Natural killer cell (primary cell): Measurements from ENCODE around the gene NUS1. TPM values are rescaled to one million over a fixed set of nuclear protein-coding genes. Genes with fewer than 3 reads are reported as not detected.
"Not testable (repeated sequence)": the region's sequence is repeated elsewhere in the genome, so short reads cannot be mapped to it uniquely, and the experiment has no call there.

Source experiments
- ATAC-seq, 3 donors: fragments of 150-1000 bp in 2 of 3; fragments of 200-7000 bp in 1 of 3; cut with Tn5 transposase; 1 replicate in 1 of 3; 2 replicates in 2 of 3; pipeline ENCODE4 v1.10.0; 2021; ENCODE audit warnings: mild to moderate bottlenecking in 2 of 3, moderate library complexity in 2 of 3
- DNase-seq, 2 donors: peaks; one replicate each; pipeline versions ENCODE4 v3.0.0 to v3.0.0-alpha.2; 2013 to 2021; ENCODE audit warnings: mixed read lengths in 1 of 2
- H3K27ac ChIP-seq: one replicate; pipeline ENCODE4 v1.5.1; 2013; ENCODE audit warnings: mild to moderate bottlenecking, low read length
- H3K27me3 ChIP-seq: one replicate; pipeline ENCODE4 v1.6.1; 2013; ENCODE audit warnings: low read length; ENCODE audit not compliant: control insufficient read depth, insufficient read depth
- H3K36me3 ChIP-seq: one replicate; pipeline ENCODE4 v1.6.1; 2013; ENCODE audit warnings: low read length; ENCODE audit not compliant: control insufficient read depth, insufficient read depth
- H3K4me1 ChIP-seq: one replicate; pipeline ENCODE4 v1.6.1; 2013; ENCODE audit warnings: low read length; ENCODE audit not compliant: control insufficient read depth, insufficient read depth
- H3K4me3 ChIP-seq: one replicate; pipeline ENCODE4 v1.5.1; 2013; ENCODE audit warnings: low read length
- H3K9me3 ChIP-seq: one replicate; pipeline ENCODE4 v1.6.1; 2013; ENCODE audit warnings: low read length; ENCODE audit not compliant: control insufficient read depth, insufficient read depth
- H3K27ac Mint-ChIP-seq, 2 donors: one replicate each; pipeline ENCODE4 v1.8.0; 2022; ENCODE audit warnings: mild to moderate bottlenecking in 2 of 2, mixed read lengths in 2 of 2, moderate library complexity in 1 of 2
- H3K27me3 Mint-ChIP-seq, 2 donors: one replicate each; pipeline ENCODE4 v1.8.0; 2022; ENCODE audit warnings: low read depth in 2 of 2, mixed read lengths in 2 of 2
- H3K36me3 Mint-ChIP-seq: one replicate; pipeline ENCODE4 v1.8.0; 2022; ENCODE audit warnings: mixed read lengths
- H3K4me1 Mint-ChIP-seq, 2 donors: one replicate each; pipeline ENCODE4 v1.8.0; 2022; ENCODE audit warnings: mixed read lengths in 2 of 2
- H3K4me3 Mint-ChIP-seq: one replicate; pipeline ENCODE4 v1.8.0; 2022; ENCODE audit warnings: mild to moderate bottlenecking, moderate library complexity, mixed read lengths
- H3K9me3 Mint-ChIP-seq, 2 donors: one replicate each; pipeline ENCODE4 v1.8.0; 2022; ENCODE audit warnings: mixed read lengths in 2 of 2
- CTCF ChIP-seq: fragments of 200-600 bp; IDR thresholded peaks from one replicate; pipeline ENCODE4 v1.8.0; 2022; ENCODE audit warnings: antibody characterized with exemption
- WGBS: methylation state at CpG from one replicate; pipeline ENCODE4 v1.1.7; 2013; ENCODE audit warnings: missing lambda C conversion rate; ENCODE audit not compliant: insufficient coverage; 5-methylcytosine and 5-hydroxymethylcytosine counted together
- intact Hi-C: fragments of 100-400 bp; cut with micrococcal nuclease; formaldehyde crosslinking; loops from one replicate; pipeline ENCODE4 v1.14.2; 2022
- total RNA-seq, 4 donors: library from RNA; stranded (reverse); fragments of 120-200 nt in 1 of 4; gene quantifications; one replicate each; pipeline versions ENCODE4 v1.2.3 to v1.2.4, GENCODE V29; 2013 to 2022

NUS1 gene
- total RNA-seq, 3 donors from 2014 or later (not counting 1 experiment from before 2014, with no cell fraction given) = 16.9 to 25.9 (median 23.4) TPM

GRCh38 chr6:117706504-117706903 lies 31.2 kb downstream of the NUS1 start:
- peak overlapping the region in 1 of 2 donors; percentile 13 for H3K27ac Mint-ChIP-seq
- DNase-seq (no peak), ATAC-seq (no peak)
- Histone ChIP-seq H3K27me3 (no peaks in the 10 kb centered on the region), H3K36me3 (peaks cover 39% of the 10 kb centered on the region), H3K4me3 (no peak overlapping the region), H3K9me3 (no peaks in the 10 kb centered on the region), H3K4me1 (no peaks in the 10 kb centered on the region), H3K27ac (no peak overlapping the region)
- no peaks in the 10 kb centered on the region for H3K27me3 Mint-ChIP-seq
- H3K9me3 Mint-ChIP-seq = no peaks in the 10 kb centered on the region
- peaks cover 0 to 6% of the 10 kb centered on the region in 2 donors for H3K4me1 Mint-ChIP-seq
- H3K36me3 Mint-ChIP-seq = no peaks in the 10 kb centered on the region
- no peak for TF ChIP-seq CTCF
- intact Hi-C loops = no loop called here
- 60% methylated on average over 2 of the region's 3 CpGs for WGBS
- H3K4me3 Mint-ChIP-seq = no peak overlapping the region

GRCh38 chr6:117706936-117707509 lies 31.8 kb downstream of the NUS1 start:
- intact Hi-C loops, H3K4me3 Mint-ChIP-seq, H3K4me3 ChIP-seq, H3K27me3 ChIP-seq, H3K27ac ChIP-seq, DNase-seq, H3K9me3 ChIP-seq, H3K27me3 Mint-ChIP-seq, H3K36me3 Mint-ChIP-seq, H3K4me1 Mint-ChIP-seq, ATAC-seq, H3K9me3 Mint-ChIP-seq, H3K4me1 ChIP-seq: not testable (repeated sequence)
- peaks cover 35% of the 10 kb centered on the region for H3K36me3 ChIP-seq
- H3K27ac Mint-ChIP-seq = peak overlapping the region in 1 of 2 donors; percentile 13
- WGBS = no CpG with 5 or more reads among the region's 7 CpGs

- H3K27ac ChIP-seq = no peak overlapping the region
- H3K4me1 Mint-ChIP-seq = peaks cover 0 to 6% of the 10 kb centered on the region in 2 donors
- no peaks in the 10 kb centered on the region for H3K9me3 Mint-ChIP-seq
- H3K27me3 Mint-ChIP-seq = no peaks in the 10 kb centered on the region
- no peaks in the 10 kb centered on the region for H3K4me1 ChIP-seq
- intact Hi-C loops = no loop called here
- ATAC-seq (no peak), DNase-seq (peak in 1 of 2 donors; percentile 36)
- no peaks in the 10 kb centered on the region for H3K36me3 Mint-ChIP-seq
- no peak overlapping the region for H3K4me3 ChIP-seq
- peaks cover 2% of the 10 kb centered on the region for H3K36me3 ChIP-seq
- no peaks in the 10 kb centered on the region for H3K27me3 ChIP-seq
- TF ChIP-seq CTCF = no peak
- H3K27ac Mint-ChIP-seq = no peak overlapping the region
- H3K4me3 Mint-ChIP-seq = no peak overlapping the region
- H3K9me3 ChIP-seq = no peaks in the 10 kb centered on the region
These were observed 36.1 kb downstream of the NUS1 start for GRCh38 chr6:117711369-117711768.

- Mint-ChIP-seq H3K4me3 (no peak overlapping the region), H3K27ac (no peak overlapping the region), H3K4me1 (no peaks in the 10 kb centered on the region), H3K9me3 (peaks cover 2 to 6% of the 10 kb centered on the region in 2 donors), H3K36me3 (peaks cover 9% of the 10 kb centered on the region), H3K27me3 (no peaks in the 10 kb centered on the region)
- Histone ChIP-seq H3K27ac (no peak overlapping the region), H3K9me3 (no peaks in the 10 kb centered on the region), H3K27me3 (no peaks in the 10 kb centered on the region), H3K4me3 (no peak overlapping the region), H3K36me3 (no peaks in the 10 kb centered on the region), H3K4me1 (no peaks in the 10 kb centered on the region)
- DNase-seq (no peak), ATAC-seq (no peak)
- no peak for TF ChIP-seq CTCF
- intact Hi-C loops = no loop called here
These were observed 43.6 kb downstream of the NUS1 start for GRCh38 chr6:117718895-117719294.

GRCh38 chr6:117721520-117721919 lies 46.3 kb downstream of the NUS1 start:
- intact Hi-C loops, H3K27me3 ChIP-seq, H3K36me3 ChIP-seq, H3K4me3 ChIP-seq, ATAC-seq, H3K27ac ChIP-seq, H3K4me1 Mint-ChIP-seq, H3K4me3 Mint-ChIP-seq, H3K4me1 ChIP-seq, DNase-seq, H3K27me3 Mint-ChIP-seq, H3K9me3 ChIP-seq, H3K27ac Mint-ChIP-seq, H3K9me3 Mint-ChIP-seq, H3K36me3 Mint-ChIP-seq: not testable (repeated sequence)
- 95% methylated on average over 12 of the region's 12 CpGs for WGBS
